ENCODE results near the gene NHEJ1.

GRCh38 chr2:219107758-219108157 is 52.9 kb downstream of the NHEJ1 start:
- no peak for TF ChIP-seq GATA2 (IDR thresholded peaks at IDR 0.05; ENCODE audit: low read depth, low read length)
- no peak for TF ChIP-seq GATA3 (IDR thresholded peaks at IDR 0.05; ENCODE audit: low read depth, low read length)

Data from SH-SY5Y (cell line).